Choroid plexus epithelial cell (primary cell): ENCODE results near the gene IL17RC.
A peak's percentile ranks its signal among the peaks of the same experiment; 100 is the strongest.

Source experiments
- DNase-seq: peaks from one replicate; pipeline ENCODE4 v3.0.0-alpha.2; 2010; ENCODE audit warnings: low read depth
- H3K4me3 ChIP-seq: 2 replicates; pipeline ENCODE4 v1.5.1; 2011; ENCODE audit warnings: low read depth, mild to moderate bottlenecking, control low read depth, low read length, moderate library complexity
- CTCF ChIP-seq: conservative IDR thresholded peaks from 2 replicates; pipeline ENCODE4 v1.5.1; 2011; ENCODE audit warnings: low read depth, mild to moderate bottlenecking, control low read depth, inconsistent platforms, low read length, moderate library complexity

IL17RC gene

GRCh38 chr3:9918261-9919038 lies 1.6 kb downstream of the IL17RC start:
- DNase-seq: no peak
- H3K4me3 ChIP-seq: no peak overlapping the region
- no peak for TF ChIP-seq CTCF

GRCh38 chr3:9928158-9928557 lies 11.3 kb downstream of the IL17RC start:
- no peak for DNase-seq
- no peak overlapping the region for H3K4me3 ChIP-seq
- no peak for TF ChIP-seq CTCF

GRCh38 chr3:9930804-9931418 lies 14.0 kb downstream of the IL17RC start:
- no peak overlapping the region for H3K4me3 ChIP-seq
- peak; percentile 45 for TF ChIP-seq CTCF
- peak; percentile 45 for DNase-seq

GRCh38 chr3:9932535-9932842 lies 15.6 kb downstream of the IL17RC start:
- DNase-seq: no peak
- TF ChIP-seq CTCF: no peak
- peak overlapping the region; percentile 83 for H3K4me3 ChIP-seq

GRCh38 chr3:9932843-9933560 lies 16.1 kb downstream of the IL17RC start:
- H3K4me3 ChIP-seq: peak overlapping the region; percentile 83
- TF ChIP-seq CTCF: peak; percentile 76
- peak; percentile 88 for DNase-seq

- peak; percentile 97 for DNase-seq
- peak within 1 kb of the TSS; percentile 83 for H3K4me3 ChIP-seq
- TF ChIP-seq CTCF: no peak
These were observed 16.8 kb downstream of the IL17RC start, which contains the start of gene CRELD1 for GRCh38 chr3:9933561-9934234. CRELD1 (plus strand) TSS chr3:9933834; CDS start chr3:9934439, 605 bp downstream.
